Measurements from ENCODE around the gene OR6B2. TPM values are rescaled to one million over a fixed set of nuclear protein-coding genes. Genes with fewer than 3 reads are reported as not detected.

Gene OR6B2
- total RNA-seq, 1 experiment from 2014 or later: not detected

DNA sequence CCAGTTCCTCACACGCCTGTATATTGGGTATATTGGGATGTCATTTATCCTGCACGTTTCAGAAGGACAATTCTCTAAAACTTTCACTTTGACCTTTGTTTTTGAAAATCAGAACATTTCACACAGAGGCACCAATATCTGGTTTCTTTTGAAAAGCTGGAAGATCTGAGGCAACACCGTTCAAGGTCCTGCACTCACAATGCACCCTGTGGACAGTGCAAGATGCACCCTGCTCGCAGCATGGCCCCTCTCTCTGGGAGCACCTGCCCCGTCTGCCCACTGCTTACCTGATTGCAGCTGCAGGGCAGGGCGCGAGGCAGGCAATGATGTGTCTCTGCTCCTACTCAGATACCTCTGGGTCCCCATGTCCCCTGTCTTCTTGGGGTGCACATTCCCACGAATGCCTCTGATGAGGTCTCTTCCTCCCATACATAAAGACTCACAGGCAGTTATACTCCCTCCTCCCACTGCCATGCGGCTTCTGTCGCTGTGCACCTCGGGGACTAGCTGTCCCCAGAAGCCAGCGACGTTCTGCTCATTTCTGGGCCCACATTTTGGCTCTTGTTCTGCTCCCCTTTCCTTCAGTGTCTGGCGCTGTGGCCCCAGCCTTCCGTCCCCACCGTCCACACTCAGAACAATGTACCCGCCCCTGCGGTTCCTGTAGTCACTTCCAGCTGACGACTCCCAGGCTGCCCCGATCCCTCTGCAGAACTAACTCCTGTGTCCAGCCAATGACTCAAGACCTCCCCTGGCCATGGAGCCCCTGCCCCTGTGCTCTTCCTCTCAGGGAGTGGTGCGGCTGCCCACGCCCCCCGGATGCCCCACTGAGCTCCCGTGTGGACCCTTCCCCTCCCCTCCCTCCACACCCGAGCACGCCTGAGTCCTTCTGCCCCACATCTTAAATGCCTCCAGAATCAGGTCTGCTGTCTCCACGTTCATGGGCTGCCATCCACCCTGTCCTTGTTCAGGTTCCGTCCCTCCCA lies 23.2 kb upstream of the OR6B2 start, which contains the start of gene OR6B3:
TSS of gene OR6B3 (minus strand) at position 349 of the 983 bp plus-strand sequence.
- no peak within 1 kb of the TSS for H3K27ac Mint-ChIP-seq (ENCODE audit: unreplicated experiment)

GRCh38 chr2:240052524-240052923 lies 22.3 kb upstream of the OR6B2 start:
- CTCF ChIA-PET: no interaction called here
- DNase-seq: no peak
- Mint-ChIP-seq H3K36me3 (ENCODE audit: insufficient read depth, unreplicated experiment) (peaks cover 4% of the 10 kb centered on the region), H3K4me3 (ENCODE audit: low read depth, unreplicated experiment) (no peak overlapping the region), H3K4me1 (ENCODE audit: low read depth, unreplicated experiment) (peaks cover 9% of the 10 kb centered on the region), H3K9me3 (ENCODE audit: low read depth, unreplicated experiment) (no peaks in the 10 kb centered on the region), H3K27me3 (ENCODE audit: unreplicated experiment) (peaks cover 72% of the 10 kb centered on the region), H3K27ac (ENCODE audit: unreplicated experiment) (no peak overlapping the region)
- TF ChIP-seq, protein P1, sequence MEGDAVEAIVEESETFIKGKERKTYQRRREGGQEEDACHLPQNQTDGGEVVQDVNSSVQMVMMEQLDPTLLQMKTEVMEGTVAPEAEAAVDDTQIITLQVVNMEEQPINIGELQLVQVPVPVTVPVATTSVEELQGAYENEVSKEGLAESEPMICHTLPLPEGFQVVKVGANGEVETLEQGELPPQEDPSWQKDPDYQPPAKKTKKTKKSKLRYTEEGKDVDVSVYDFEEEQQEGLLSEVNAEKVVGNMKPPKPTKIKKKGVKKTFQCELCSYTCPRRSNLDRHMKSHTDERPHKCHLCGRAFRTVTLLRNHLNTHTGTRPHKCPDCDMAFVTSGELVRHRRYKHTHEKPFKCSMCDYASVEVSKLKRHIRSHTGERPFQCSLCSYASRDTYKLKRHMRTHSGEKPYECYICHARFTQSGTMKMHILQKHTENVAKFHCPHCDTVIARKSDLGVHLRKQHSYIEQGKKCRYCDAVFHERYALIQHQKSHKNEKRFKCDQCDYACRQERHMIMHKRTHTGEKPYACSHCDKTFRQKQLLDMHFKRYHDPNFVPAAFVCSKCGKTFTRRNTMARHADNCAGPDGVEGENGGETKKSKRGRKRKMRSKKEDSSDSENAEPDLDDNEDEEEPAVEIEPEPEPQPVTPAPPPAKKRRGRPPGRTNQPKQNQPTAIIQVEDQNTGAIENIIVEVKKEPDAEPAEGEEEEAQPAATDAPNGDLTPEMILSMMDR (IDR thresholded peaks at IDR 0.05; ENCODE audit: unreplicated experiment): no peak
- intact Hi-C loops (cut with micrococcal nuclease; ENCODE audit: unreplicated experiment): no loop called here
- no TSS peak for BruUV-seq (replicated peaks)

More for the DNA sequence above, 23.2 kb upstream of the OR6B2 start, which contains the start of gene OR6B3:
- Mint-ChIP-seq H3K9me3 (ENCODE audit: low read depth, unreplicated experiment) (no peaks in the 10 kb centered on the region), H3K4me1 (ENCODE audit: low read depth, unreplicated experiment) (peaks cover 9% of the 10 kb centered on the region), H3K4me3 (ENCODE audit: low read depth, unreplicated experiment) (no peak within 1 kb of the TSS), H3K36me3 (ENCODE audit: insufficient read depth, unreplicated experiment) (peaks cover 4% of the 10 kb centered on the region), H3K27me3 (ENCODE audit: unreplicated experiment) (peaks cover 81% of the 10 kb centered on the region)
- BruUV-seq (replicated peaks): no TSS peak
- no peak for DNase-seq
- CTCF ChIA-PET: no interaction called here
- intact Hi-C loops (cut with micrococcal nuclease; ENCODE audit: unreplicated experiment): no loop called here
- TF ChIP-seq, protein P1 (IDR thresholded peaks at IDR 0.05; ENCODE audit: unreplicated experiment): no peak

- peaks cover 4% of the 10 kb centered on the region for H3K36me3 Mint-ChIP-seq (ENCODE audit: insufficient read depth, unreplicated experiment)
- CTCF ChIA-PET: no interaction called here
- no TSS peak for BruUV-seq (replicated peaks)
Measured at GRCh38 chr2:240051697-240052096, 21.5 kb upstream of the OR6B2 start.

DNA sequence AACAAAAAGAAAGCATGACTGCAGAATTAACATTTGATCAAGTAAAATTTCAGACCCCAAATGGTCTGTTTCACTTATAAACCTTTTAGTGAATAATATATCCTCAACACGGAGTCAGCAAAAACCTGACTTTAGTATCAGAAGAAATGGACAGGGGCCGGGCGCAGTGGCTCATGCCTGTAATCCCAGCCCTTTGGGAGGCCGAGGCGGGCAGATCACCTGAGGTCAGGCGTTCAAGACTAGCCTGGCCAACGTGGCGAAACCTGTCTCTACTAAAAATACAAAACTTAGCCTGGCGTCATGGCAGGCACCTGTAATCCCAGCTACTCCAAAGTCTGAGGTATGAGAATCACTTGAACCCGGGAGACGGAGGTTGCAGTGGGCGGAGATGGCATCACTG lies 20.0 kb upstream of the OR6B2 start:
- Mint-ChIP-seq H3K4me3 (ENCODE audit: low read depth, unreplicated experiment) (no peak overlapping the region), H3K4me1 (ENCODE audit: low read depth, unreplicated experiment) (peaks cover 10% of the 10 kb centered on the region), H3K9me3 (ENCODE audit: low read depth, unreplicated experiment) (no peaks in the 10 kb centered on the region), H3K27ac (ENCODE audit: unreplicated experiment) (no peak overlapping the region), H3K27me3 (ENCODE audit: unreplicated experiment) (peaks cover 50% of the 10 kb centered on the region), H3K36me3 (ENCODE audit: insufficient read depth, unreplicated experiment) (peaks cover 4% of the 10 kb centered on the region)
- no TSS peak for BruUV-seq (replicated peaks)
- intact Hi-C loops (cut with micrococcal nuclease; ENCODE audit: unreplicated experiment): no loop called here
- CTCF ChIA-PET: no interaction called here
- TF ChIP-seq, protein P1 (IDR thresholded peaks at IDR 0.05; ENCODE audit: unreplicated experiment): no peak
- no peak for DNase-seq

More at GRCh38 chr2:240051697-240052096, 21.5 kb upstream of the OR6B2 start:
- Mint-ChIP-seq H3K27me3 (ENCODE audit: unreplicated experiment) (peaks cover 64% of the 10 kb centered on the region), H3K4me3 (ENCODE audit: low read depth, unreplicated experiment) (no peak overlapping the region), H3K27ac (ENCODE audit: unreplicated experiment) (no peak overlapping the region), H3K9me3 (ENCODE audit: low read depth, unreplicated experiment) (no peaks in the 10 kb centered on the region), H3K4me1 (ENCODE audit: low read depth, unreplicated experiment) (peaks cover 10% of the 10 kb centered on the region)
- intact Hi-C loops (cut with micrococcal nuclease; ENCODE audit: unreplicated experiment): no loop called here
- TF ChIP-seq, protein P1 (IDR thresholded peaks at IDR 0.05; ENCODE audit: unreplicated experiment): no peak
- no peak for DNase-seq

Data from Calu3 (cell line).